ENCODE data around the gene CLTB. TPM values are rescaled to one million over a fixed set of nuclear protein-coding genes. Genes with fewer than 3 reads are reported as not detected.
A peak's percentile ranks its signal among the peaks of the same experiment; 100 is the strongest.

CLTB gene
- total and polyA plus RNA-seq, 10 of the 15 experiments (the other 5 are each of a cell fraction or from before 2014, with no cell fraction given): 1.6 to 52.8 (median 36.9) TPM

GRCh38 chr5:176450077-176450476 is 33.7 kb upstream of the CLTB start:
- FAIRE-seq: no peak
- Histone ChIP-seq H3K79me2 (ENCODE audit: control insufficient read depth, insufficient read depth, low read length) (peaks cover 40% of the 10 kb centered on the region), H3K9ac (ENCODE audit: control insufficient read depth, insufficient read depth, low read length) (no peak overlapping the region; the same call in 1 of the 2 replicates), H2AFZ (ENCODE audit: control insufficient read depth, low read depth, low read length) (no peak overlapping the region), H3K27me3 (replicated peaks in 1 of 2; ENCODE audit: control insufficient read depth in 2 of 2, insufficient read depth in 2 of 2, low read length in 1 of 2) (no peaks in the 10 kb centered on the region), H3K9me3 (replicated peaks; ENCODE audit: control insufficient read depth, insufficient read depth, low read length) (no peaks in the 10 kb centered on the region), H3K36me3 (ENCODE audit: control insufficient read depth in 2 of 2, insufficient read depth in 2 of 2, low read length in 1 of 2) (no peaks in the 10 kb centered on the region; a peak in 2 of 4 replicates), H3K4me1 (ENCODE audit: control insufficient read depth, insufficient read depth, low read length) (peaks cover 6% of the 10 kb centered on the region; the same call in 1 of the 2 replicates), H3K27ac (ENCODE audit: control insufficient read depth, insufficient read depth) (no peak overlapping the region), H3K4me2 (ENCODE audit: control insufficient read depth, insufficient read depth) (peak overlapping the region; percentile 69), H3K4me3 (peak overlapping the region; percentile 4; the same call in 1 of the 2 replicates), H4K20me1 (ENCODE audit: control insufficient read depth, insufficient read depth) (no peaks in the 10 kb centered on the region)
- WGBS (ENCODE audit: insufficient coverage, insufficient replicate concordance, low lambda C conversion rate, missing lambda C conversion rate): 91% methylated on average over 1 of the region's 1 CpG
- ATAC-seq: no peak
- ChIA-PET SMC1A (ENCODE audit: uncharacterized antibody, unreplicated experiment) (interaction anchor here (1.5 kb wide), 2 partner anchors 88 to 93 kb away, joined by 4 to 5 read pairs; no protein-coding TSS in a partner anchor), CTCF (interaction anchor here (1.4 kb wide), 1 partner anchor 84 kb away, joined by 3 read pairs; no protein-coding TSS in a partner anchor), POLR2A (no interaction called here), RAD21 (ENCODE audit: unreplicated experiment) (no interaction called here)
- in situ Hi-C loops (cut with MboI): no loop called here
- intact Hi-C loops (cut with micrococcal nuclease; ENCODE audit: unreplicated experiment): no loop called here
- DNase-seq (ENCODE audit: low read depth, low spot score): no peak
- TSS peak; percentile 67 for BruUV-seq (replicated peaks)
- TF ChIP-seq SREBF2 (IDR thresholded peaks at IDR 0.05; ENCODE audit: low read length) (no peak), CTCF (IDR thresholded peaks at IDR 0.05 in 2 of 3, conservative IDR thresholded peaks at IDR 0.05 in 1 of 3; ENCODE audit: control insufficient read depth in 2 of 3, extremely low read depth in 1 of 3, insufficient read depth in 1 of 3, low read depth in 3 of 3, low read length in 3 of 3) (no peak), NFYB (IDR thresholded peaks at IDR 0.05; ENCODE audit: insufficient read depth, low read depth, low read length) (no peak), CHD4 (IDR thresholded peaks at IDR 0.05) (no peak), ELK1 (IDR thresholded peaks at IDR 0.05; ENCODE audit: low read depth, low read length) (no peak), HDAC6 (IDR thresholded peaks at IDR 0.05; ENCODE audit: unreplicated experiment) (no peak), ZBTB40 (IDR thresholded peaks at IDR 0.05; ENCODE audit: borderline replicate concordance) (no peak), E4F1 (IDR thresholded peaks at IDR 0.05; ENCODE audit: borderline replicate concordance, partially characterized antibody) (no peak), JUNB (IDR thresholded peaks at IDR 0.05) (no peak), RAD51 (IDR thresholded peaks at IDR 0.05) (no peak), ASH2L (IDR thresholded peaks at IDR 0.05; ENCODE audit: borderline replicate concordance, low read depth) (no peak), RELB (IDR thresholded peaks at IDR 0.05; ENCODE audit: low read depth) (no peak)

Data from GM12878 (cell line).